HL-60 (cell line): ENCODE measurements around the gene CACNA2D1.

Source experiments
- DNase-seq, 2 experiments: peaks; one replicate each; pipeline ENCODE4 v3.0.0-alpha.2; 2010 to 2020; ENCODE audit warnings: low read depth in 1 of 2, low spot score in 1 of 2
- H3K27ac ChIP-seq: fragments of 250-450 bp; sonication (Bioruptor Pico); replicated peaks from 2 replicates; pipeline ENCODE4 v1.5.1; 2020; ENCODE audit warnings: mild to moderate bottlenecking, moderate library complexity
- H3K27me3 ChIP-seq: fragments of 250-450 bp; sonication (Bioruptor Pico); 2 replicates; pipeline ENCODE4 v1.5.1; 2021; ENCODE audit warnings: mild to moderate bottlenecking, moderate library complexity; ENCODE audit not compliant: insufficient read depth, poor library complexity, severe bottlenecking
- H3K4me3 ChIP-seq: replicated peaks from 2 replicates; pipeline ENCODE4 v1.5.1; 2011; ENCODE audit warnings: mild to moderate bottlenecking, control low read depth, low read length; ENCODE audit not compliant: insufficient read depth
- CTCF ChIP-seq: IDR thresholded peaks from one replicate; pipeline ENCODE4 v1.5.1; 2011; ENCODE audit warnings: low read length, control low read depth, inconsistent platforms; ENCODE audit not compliant: insufficient read depth
- GABPA ChIP-seq: IDR thresholded peaks from 2 replicates; pipeline ENCODE4 v1.6.1; 2012; ENCODE audit warnings: low read depth
- POLR2AphosphoS5 ChIP-seq: IDR thresholded peaks from 2 replicates; pipeline ENCODE4 v1.6.1; 2012; ENCODE audit warnings: low read depth
- SPI1 ChIP-seq: IDR thresholded peaks from 2 replicates; pipeline ENCODE4 v1.6.1; 2012; ENCODE audit warnings: low read depth, mild to moderate bottlenecking, borderline replicate concordance
- TF ChIP-seq, protein P1 (sequence below): IDR thresholded peaks from 2 replicates; pipeline ENCODE4 v1.6.1; 2012; ENCODE audit warnings: low read depth; ENCODE audit not compliant: insufficient replicate concordance

The CACNA2D1 gene

DNA sequence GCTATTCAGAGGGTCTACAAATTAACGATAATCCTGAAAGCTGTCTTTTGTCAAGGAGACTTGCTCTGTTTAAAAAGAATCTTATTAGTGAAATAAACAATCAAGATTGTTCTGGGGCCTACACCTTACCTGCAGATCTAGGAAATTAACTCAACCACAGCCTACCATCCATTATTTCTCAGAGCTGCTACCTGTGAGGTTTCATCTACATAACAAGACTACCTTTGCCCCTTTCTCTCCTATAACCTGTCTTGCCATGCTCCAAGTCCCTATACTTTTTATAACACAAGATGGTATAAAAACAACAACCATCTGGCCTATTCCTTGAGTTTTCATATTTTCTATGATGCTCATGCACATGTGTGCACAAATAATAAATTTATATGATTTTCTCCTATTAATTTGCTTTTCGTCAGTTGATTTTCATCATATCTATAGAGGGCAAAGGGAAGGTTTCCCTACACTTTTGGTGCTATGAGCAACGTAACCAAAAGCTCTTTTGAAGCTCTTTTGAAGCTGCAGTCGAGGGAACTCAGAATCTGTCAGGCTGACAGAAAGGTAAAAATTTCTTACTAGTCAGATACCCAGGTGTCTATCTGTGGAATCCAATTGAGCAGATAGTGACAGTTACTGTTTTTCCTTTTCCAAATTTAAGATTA is 138.1 kb downstream of the CACNA2D1 start:
- DNase-seq = no peak
- H3K27me3 ChIP-seq = no peaks in the 10 kb centered on the region
- H3K4me3 ChIP-seq = no peak overlapping the region
- H3K27ac ChIP-seq = no peak overlapping the region
- TF ChIP-seq GABPA (no peak), POLR2AphosphoS5 (no peak), SPI1 (no peak)
- TF ChIP-seq, protein P1, sequence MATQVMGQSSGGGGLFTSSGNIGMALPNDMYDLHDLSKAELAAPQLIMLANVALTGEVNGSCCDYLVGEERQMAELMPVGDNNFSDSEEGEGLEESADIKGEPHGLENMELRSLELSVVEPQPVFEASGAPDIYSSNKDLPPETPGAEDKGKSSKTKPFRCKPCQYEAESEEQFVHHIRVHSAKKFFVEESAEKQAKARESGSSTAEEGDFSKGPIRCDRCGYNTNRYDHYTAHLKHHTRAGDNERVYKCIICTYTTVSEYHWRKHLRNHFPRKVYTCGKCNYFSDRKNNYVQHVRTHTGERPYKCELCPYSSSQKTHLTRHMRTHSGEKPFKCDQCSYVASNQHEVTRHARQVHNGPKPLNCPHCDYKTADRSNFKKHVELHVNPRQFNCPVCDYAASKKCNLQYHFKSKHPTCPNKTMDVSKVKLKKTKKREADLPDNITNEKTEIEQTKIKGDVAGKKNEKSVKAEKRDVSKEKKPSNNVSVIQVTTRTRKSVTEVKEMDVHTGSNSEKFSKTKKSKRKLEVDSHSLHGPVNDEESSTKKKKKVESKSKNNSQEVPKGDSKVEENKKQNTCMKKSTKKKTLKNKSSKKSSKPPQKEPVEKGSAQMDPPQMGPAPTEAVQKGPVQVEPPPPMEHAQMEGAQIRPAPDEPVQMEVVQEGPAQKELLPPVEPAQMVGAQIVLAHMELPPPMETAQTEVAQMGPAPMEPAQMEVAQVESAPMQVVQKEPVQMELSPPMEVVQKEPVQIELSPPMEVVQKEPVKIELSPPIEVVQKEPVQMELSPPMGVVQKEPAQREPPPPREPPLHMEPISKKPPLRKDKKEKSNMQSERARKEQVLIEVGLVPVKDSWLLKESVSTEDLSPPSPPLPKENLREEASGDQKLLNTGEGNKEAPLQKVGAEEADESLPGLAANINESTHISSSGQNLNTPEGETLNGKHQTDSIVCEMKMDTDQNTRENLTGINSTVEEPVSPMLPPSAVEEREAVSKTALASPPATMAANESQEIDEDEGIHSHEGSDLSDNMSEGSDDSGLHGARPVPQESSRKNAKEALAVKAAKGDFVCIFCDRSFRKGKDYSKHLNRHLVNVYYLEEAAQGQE = no peak

GRCh38 chr7:82294865-82295264 is 148.7 kb downstream of the CACNA2D1 start:
- no peak for DNase-seq
- H3K27ac ChIP-seq = no peak overlapping the region
- no peak for TF ChIP-seq POLR2AphosphoS5
- TF ChIP-seq SPI1 = no peak
- no peak for TF ChIP-seq CTCF
- TF ChIP-seq, protein P1 = no peak
- no peak for TF ChIP-seq GABPA
- H3K4me3 ChIP-seq = no peak overlapping the region
- no peaks in the 10 kb centered on the region for H3K27me3 ChIP-seq

- no peak for TF ChIP-seq POLR2AphosphoS5
- TF ChIP-seq, protein P1 = no peak
- TF ChIP-seq SPI1 = no peak
- TF ChIP-seq GABPA = no peak
- TF ChIP-seq CTCF = no peak
- DNase-seq = no peak
- H3K27me3 ChIP-seq = no peaks in the 10 kb centered on the region
- H3K27ac ChIP-seq = no peak overlapping the region
- no peak overlapping the region for H3K4me3 ChIP-seq
Observed at GRCh38 chr7:82294382-82294784, 149.2 kb downstream of the CACNA2D1 start.
